IPS-18c (cell line): ENCODE results near the gene RUVBL1.
A peak's percentile ranks its signal among the peaks of the same experiment; 100 is the strongest.

Experiments
- H3K4me3 ChIP-seq: 2 replicates; pipeline ENCODE4 v1.7.0; 2013; ENCODE audit warnings: low read depth, mild to moderate bottlenecking, low read length, moderate library complexity; ENCODE audit not compliant: insufficient read depth
- H3K9me3 ChIP-seq: one replicate; pipeline ENCODE4 v1.6.1; 2013; ENCODE audit warnings: mild to moderate bottlenecking, low read length, moderate library complexity; ENCODE audit not compliant: control insufficient read depth, insufficient read depth

RUVBL1 gene

GRCh38 chr3:128062033-128062745 is 61.4 kb downstream of the RUVBL1 start:
- H3K9me3 ChIP-seq: no peaks in the 10 kb centered on the region
- H3K4me3 ChIP-seq: no peak overlapping the region

DNA sequence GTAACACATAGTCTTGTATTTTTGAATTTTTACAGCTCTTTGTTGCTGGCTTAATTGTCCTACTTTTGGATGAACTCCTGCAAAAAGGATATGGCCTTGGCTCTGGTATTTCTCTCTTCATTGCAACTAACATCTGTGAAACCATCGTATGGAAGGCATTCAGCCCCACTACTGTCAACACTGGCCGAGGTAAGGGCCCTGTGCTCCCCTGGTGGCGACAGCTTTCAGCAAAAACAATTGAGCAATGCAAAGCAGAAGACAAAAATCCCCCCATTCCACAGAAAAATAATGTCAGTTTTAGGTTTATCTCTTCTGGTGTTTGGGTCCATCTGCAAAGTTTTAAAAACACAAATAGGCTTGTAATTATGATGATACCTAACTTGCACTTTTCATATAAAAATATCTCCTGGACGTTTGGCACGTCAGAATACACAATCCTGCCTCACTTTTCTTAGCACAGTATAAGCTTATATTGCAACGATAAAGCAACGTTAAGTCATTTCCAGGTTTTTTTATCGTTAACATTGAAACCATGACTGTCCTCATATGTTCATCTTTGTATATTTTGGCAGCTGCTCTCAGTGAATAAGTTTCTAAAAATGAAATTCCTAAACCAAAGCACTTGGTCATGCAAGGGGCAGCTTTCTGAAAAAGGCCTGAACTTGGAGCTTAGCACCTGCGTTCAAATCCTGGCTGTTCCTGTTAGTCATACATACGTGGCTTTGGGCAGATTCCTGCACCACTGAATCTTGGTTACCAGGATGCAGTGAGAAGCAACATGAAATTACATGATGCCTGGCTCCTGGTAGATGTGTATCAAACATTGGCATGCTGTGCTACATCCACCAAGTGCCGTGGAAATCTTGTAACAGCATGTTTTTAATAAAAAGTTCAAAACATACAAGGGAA is 62.9 kb downstream of the RUVBL1 start:
- Histone ChIP-seq H3K4me3 (no peak overlapping the region), H3K9me3 (no peaks in the 10 kb centered on the region)

- no peak overlapping the region for H3K4me3 ChIP-seq
Observed at GRCh38 chr3:128056258-128056657, 67.4 kb downstream of the RUVBL1 start.

GRCh38 chr3:128054367-128054766 is 69.2 kb downstream of the RUVBL1 start:
- Histone ChIP-seq H3K4me3 (no peak overlapping the region), H3K9me3 (no peaks in the 10 kb centered on the region)

More at GRCh38 chr3:128056258-128056657, 67.4 kb downstream of the RUVBL1 start:
- H3K9me3 ChIP-seq: no peaks in the 10 kb centered on the region

DNA sequence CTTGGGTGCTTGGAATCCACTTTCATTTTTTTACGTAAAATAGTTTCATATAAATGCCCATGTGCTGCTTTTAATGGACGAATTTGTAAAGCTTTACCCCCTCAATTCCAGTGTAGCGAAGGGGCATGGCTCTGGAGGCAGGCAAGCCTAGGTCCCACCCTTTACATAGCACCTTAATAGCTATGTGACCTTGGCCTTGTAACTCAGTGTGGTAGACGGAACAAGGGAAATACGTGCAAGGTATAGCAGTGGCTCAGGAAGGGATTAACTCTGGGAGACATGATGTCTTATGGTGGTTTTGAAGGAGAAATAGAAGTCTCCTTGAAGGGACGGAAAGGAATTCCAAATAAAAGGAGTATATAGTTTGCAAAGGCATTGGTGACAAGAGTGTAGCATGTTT is 70.0 kb downstream of the RUVBL1 start:
- no peaks in the 10 kb centered on the region for H3K9me3 ChIP-seq
- H3K4me3 ChIP-seq: peak overlapping the region; percentile 93; the same call in 1 of the 2 replicates

GRCh38 chr3:128052595-128053351 is 70.8 kb downstream of the RUVBL1 start:
- H3K9me3 ChIP-seq: no peaks in the 10 kb centered on the region

GRCh38 chr3:128051837-128052594 is 71.6 kb downstream of the RUVBL1 start, which contains the start of gene SEC61A1:
TSS of gene SEC61A1 (plus strand) at chr3:128052437. CDS start at chr3:128052553, 116 bp downstream.
- H3K9me3 ChIP-seq: no peaks in the 10 kb centered on the region
- peak within 1 kb of the TSS; percentile 93 for H3K4me3 ChIP-seq

More at GRCh38 chr3:128052595-128053351, 70.8 kb downstream of the RUVBL1 start:
- H3K4me3 ChIP-seq: peak overlapping the region; percentile 93

DNA sequence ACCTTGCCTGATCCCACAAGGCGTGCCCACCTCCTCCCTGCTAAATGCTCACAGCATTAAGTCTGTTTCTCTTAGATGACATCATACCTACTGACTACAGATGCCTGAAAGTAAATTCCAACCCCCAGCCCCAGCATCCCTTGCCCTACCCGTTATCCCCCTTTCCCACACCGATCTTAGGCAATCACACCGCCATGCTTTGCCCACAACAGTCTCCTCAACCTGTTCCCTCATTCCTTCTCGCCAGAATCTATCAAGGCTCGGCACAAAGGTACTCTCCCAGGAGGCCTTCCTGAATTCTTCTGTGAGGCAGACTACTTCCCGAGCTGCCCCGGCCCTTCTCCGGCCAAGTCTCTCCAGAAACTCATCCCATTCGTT is 72.2 kb downstream of the RUVBL1 start:
- H3K4me3 ChIP-seq: peak overlapping the region; percentile 80
- H3K9me3 ChIP-seq: no peaks in the 10 kb centered on the region

GRCh38 chr3:128050597-128050996 is 73.0 kb downstream of the RUVBL1 start:
- Histone ChIP-seq H3K4me3 (no peak overlapping the region), H3K9me3 (no peaks in the 10 kb centered on the region)

DNA sequence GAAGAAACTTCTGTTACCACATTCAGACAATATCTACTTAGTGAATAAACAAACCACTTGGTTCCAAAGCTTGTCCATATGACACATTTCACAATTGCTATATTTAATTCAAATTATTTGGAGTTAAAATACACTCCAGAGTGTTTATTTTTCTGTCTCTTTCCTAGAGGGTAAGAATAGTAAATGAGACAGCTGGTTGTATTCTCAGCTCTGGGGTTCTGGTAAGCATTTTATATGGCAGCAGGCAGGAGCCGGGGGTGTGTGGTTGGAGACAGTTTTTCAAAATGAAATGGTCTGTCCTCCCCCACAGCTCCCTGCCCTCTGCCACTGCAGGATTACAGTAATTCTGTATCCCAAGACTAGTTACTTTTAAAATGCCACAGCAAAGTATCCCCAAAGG is 82.3 kb downstream of the RUVBL1 start:
- Histone ChIP-seq H3K4me3 (no peak overlapping the region), H3K9me3 (no peaks in the 10 kb centered on the region)

DNA sequence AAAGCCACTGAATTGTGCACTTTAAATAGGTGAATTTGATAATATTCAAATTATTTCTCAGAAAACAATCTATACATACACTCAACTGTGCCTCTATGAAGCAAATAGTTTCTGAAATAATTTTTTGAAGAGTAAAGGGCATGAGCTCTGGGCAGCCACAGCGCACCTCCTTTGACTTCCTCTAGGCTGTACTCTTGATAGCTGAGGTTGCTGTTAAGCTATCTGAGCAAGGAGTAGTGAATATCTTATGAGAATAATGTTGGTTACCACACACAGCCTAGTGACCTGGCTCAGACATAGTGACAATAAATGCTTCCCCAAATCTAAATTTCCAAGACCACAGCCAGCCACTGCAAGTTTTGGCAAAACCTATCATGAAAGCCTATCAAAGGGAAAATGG is 83.0 kb downstream of the RUVBL1 start:
- Histone ChIP-seq H3K4me3 (no peak overlapping the region), H3K9me3 (no peaks in the 10 kb centered on the region)

DNA sequence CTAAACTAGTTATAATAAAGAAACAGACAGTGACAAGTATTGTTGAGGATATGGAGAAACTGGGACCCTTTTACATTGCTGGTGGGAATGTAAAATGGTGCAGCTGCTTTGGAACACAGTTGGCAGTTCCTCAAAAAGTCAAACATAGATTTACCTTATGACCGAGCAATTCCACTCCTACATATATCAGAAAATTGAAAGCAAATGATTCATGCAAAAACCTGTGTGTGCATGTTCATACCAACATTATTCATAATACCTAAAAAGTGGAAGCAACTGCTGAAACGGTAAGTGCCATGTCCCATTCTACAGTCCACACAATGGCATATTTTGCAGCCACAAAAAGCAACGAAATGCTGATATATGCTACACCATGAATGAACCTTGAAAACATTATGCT is 83.6 kb downstream of the RUVBL1 start:
- no peaks in the 10 kb centered on the region for H3K9me3 ChIP-seq
- H3K4me3 ChIP-seq: no peak overlapping the region

DNA sequence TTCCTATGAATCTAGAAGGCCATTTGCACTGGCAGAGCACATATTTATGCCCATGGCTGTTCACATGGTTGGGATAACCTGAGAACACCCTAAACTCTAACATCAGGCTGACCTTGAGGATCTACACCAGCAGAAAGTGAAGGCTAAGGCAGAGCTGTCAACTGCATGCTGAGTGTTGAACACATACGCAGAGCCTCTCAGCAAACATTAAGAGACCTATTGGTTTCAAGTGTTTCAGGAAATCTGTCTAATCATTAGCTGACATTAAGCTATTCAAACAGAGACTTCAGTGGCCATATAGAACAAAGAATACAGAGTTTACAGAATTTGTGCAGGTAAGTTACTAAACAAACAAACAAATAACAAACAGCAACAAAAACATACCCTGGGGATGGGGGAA is 87.5 kb downstream of the RUVBL1 start:
- Histone ChIP-seq H3K4me3 (no peak overlapping the region), H3K9me3 (no peaks in the 10 kb centered on the region)

DNA sequence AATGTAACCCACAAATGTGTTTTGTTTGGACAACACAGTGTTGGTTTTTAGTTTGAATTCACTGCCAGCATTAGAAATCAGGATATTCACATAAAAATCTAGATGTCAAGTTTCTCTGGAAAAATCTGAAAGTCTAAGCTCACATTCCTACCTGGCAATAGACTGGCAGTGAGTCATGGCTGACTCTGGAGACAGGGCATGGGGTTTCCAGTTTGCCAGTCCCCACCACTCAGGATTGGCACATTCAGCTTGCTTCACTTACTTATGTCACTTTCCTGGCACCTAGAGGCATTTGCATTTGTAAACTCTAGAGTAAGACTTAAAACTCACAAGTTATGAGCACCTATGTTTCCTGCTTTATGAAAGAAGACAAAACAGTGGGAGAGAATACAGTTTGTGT is 90.5 kb downstream of the RUVBL1 start:
- Histone ChIP-seq H3K9me3 (peaks cover 2% of the 10 kb centered on the region), H3K4me3 (no peak overlapping the region)
